ENCODE results near the gene IL25. TPM values are rescaled to one million over a fixed set of nuclear protein-coding genes. Genes with fewer than 3 reads are reported as not detected.

IL25 gene
- total RNA-seq, 1 donor from 2014 or later = not detected

DNA sequence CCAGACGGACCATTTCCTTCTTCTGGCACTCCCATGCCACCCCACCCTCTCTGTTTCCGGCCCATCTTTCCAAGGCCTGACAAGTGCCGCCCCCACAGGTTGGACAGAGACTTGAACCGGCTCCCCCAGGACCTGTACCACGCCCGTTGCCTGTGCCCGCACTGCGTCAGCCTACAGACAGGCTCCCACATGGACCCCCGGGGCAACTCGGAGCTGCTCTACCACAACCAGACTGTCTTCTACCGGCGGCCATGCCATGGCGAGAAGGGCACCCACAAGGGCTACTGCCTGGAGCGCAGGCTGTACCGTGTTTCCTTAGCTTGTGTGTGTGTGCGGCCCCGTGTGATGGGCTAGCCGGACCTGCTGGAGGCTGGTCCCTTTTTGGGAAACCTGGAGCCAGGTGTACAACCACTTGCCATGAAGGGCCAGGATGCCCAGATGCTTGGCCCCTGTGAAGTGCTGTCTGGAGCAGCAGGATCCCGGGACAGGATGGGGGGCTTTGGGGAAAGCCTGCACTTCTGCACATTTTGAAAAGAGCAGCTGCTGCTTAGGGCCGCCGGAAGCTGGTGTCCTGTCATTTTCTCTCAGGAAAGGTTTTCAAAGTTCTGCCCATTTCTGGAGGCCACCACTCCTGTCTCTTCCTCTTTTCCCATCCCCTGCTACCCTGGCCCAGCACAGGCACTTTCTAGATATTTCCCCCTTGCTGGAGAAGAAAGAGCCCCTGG, 3.1 kb downstream of the IL25 start:
- Mint-ChIP-seq H3K4me1 (ENCODE audit: unreplicated experiment) (peaks cover 8% of the 10 kb centered on the region), H3K4me3 (ENCODE audit: unreplicated experiment) (no peak overlapping the region), H3K27ac (ENCODE audit: unreplicated experiment) (no peak overlapping the region), H3K36me3 (ENCODE audit: low read depth, unreplicated experiment) (no peaks in the 10 kb centered on the region), H3K9me3 (ENCODE audit: unreplicated experiment) (no peaks in the 10 kb centered on the region), H3K27me3 (ENCODE audit: unreplicated experiment) (peaks cover 7% of the 10 kb centered on the region)
- TF ChIP-seq CTCF (IDR thresholded peaks at IDR 0.05; ENCODE audit: unreplicated experiment) = no peak
- DNase-seq (ENCODE audit: low spot score) = no peak

DNA sequence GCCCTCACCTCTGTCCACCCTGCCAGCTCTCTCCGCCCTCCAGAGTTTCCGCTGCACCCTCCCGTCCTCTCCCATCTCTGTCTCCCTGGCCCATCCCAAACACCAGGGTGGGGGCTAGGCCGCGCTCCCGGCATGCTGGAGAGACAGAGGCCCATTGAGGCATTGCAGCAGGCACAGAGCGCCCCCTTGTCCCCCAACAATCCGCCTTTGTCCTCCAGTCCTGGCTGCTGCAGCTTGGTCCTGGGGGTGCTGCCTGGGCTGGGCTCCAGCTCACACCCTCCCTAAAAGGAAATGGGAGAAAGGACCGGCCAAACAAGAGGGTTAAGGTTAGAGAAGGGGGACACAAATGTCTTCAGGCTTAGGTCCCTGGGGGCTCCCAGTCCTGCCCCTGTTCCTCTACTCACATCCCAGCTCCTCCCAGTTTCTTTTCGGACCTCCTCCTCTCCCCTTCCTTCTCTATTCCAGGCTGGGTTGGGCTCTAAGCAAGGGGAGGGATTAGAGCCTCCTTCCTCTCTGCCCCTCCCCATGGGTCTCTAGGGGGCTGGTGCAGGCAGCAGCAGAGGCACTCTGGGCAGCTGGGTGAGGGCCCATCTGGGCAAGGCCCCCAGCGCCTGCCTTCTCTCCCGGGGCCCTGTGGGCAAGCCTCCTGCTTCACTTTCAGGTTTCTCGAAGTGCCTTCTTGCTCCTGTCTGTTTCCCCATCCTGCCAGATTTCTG, 4.0 kb downstream of the IL25 start, which contains the start of gene CMTM5:
Gene CMTM5 (plus strand): TSS at position 565 of the 716 bp plus-strand sequence. CDS start 206 bp downstream, outside the sequence.
- H3K4me1 Mint-ChIP-seq (ENCODE audit: unreplicated experiment) = peaks cover 15% of the 10 kb centered on the region
- no peak within 1 kb of the TSS for H3K4me3 Mint-ChIP-seq (ENCODE audit: unreplicated experiment)
- H3K9me3 Mint-ChIP-seq (ENCODE audit: unreplicated experiment) = no peaks in the 10 kb centered on the region
- no peaks in the 10 kb centered on the region for H3K36me3 Mint-ChIP-seq (ENCODE audit: low read depth, unreplicated experiment)
- no peak for TF ChIP-seq CTCF (IDR thresholded peaks at IDR 0.05; ENCODE audit: unreplicated experiment)
- H3K27me3 Mint-ChIP-seq (ENCODE audit: unreplicated experiment) = peaks cover 7% of the 10 kb centered on the region
- no peak for DNase-seq (ENCODE audit: low spot score)
- no peak within 1 kb of the TSS for H3K27ac Mint-ChIP-seq (ENCODE audit: unreplicated experiment)

- Mint-ChIP-seq H3K27me3 (ENCODE audit: unreplicated experiment) (peaks cover 5% of the 10 kb centered on the region), H3K9me3 (ENCODE audit: unreplicated experiment) (no peaks in the 10 kb centered on the region), H3K36me3 (ENCODE audit: low read depth, unreplicated experiment) (no peaks in the 10 kb centered on the region), H3K4me1 (ENCODE audit: unreplicated experiment) (peaks cover 17% of the 10 kb centered on the region), H3K27ac (ENCODE audit: unreplicated experiment) (no peak overlapping the region), H3K4me3 (ENCODE audit: unreplicated experiment) (no peak overlapping the region)
- DNase-seq (ENCODE audit: low spot score) = no peak
- no peak for TF ChIP-seq CTCF (IDR thresholded peaks at IDR 0.05; ENCODE audit: unreplicated experiment)
These were observed 4.6 kb downstream of the IL25 start for GRCh38 chr14:23377198-23377550.

DNA sequence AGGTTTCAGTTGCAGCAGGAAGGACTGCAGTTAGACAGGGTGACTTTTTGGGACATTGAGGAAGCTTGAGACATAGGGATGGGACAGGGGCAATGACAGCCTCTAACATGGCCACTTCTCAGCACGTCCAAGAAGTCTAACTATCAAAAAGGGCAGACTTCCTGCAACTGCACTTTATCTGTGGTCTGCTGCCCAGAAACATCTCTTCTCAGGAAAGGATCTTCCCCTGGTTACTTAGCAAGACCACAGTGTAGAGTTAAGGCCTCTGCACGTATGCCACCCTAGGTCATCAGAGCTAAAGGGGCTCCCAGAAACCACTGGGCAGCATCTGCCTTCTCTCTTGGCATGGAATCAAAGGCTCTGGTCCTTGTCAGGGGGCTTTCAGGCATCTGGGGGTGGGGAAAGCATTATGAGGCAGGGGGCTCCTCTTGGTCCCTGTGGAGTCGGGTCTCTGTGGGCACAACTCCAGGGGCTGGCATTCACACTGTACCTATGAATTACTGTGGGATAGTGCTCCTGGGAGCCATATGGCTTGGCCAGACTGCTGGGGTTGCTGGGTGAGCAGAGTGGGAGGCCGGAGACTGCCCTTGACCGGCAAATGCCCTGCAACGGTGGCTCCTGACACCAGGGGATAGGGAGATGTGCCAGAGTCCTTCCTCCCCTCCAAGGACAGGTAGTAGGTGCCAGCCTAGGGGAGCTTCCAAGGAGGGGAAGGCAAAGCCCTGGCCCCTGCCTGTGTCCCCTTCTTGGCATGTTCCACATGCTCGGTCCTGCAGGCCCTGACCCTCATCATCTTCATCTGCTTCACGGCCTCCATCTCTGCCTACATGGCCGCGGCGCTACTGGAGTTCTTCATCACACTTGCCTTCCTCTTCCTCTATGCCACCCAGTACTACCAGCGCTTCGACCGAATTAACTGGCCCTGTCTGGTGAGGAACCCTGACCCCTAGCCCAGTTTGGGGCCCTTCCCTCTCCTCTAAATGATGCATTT, 5.3 kb downstream of the IL25 start:
- H3K27me3 Mint-ChIP-seq (ENCODE audit: unreplicated experiment) = peaks cover 2% of the 10 kb centered on the region
- DNase-seq (ENCODE audit: low spot score) = no peak
- peaks cover 23% of the 10 kb centered on the region for H3K4me1 Mint-ChIP-seq (ENCODE audit: unreplicated experiment)
- H3K36me3 Mint-ChIP-seq (ENCODE audit: low read depth, unreplicated experiment) = no peaks in the 10 kb centered on the region
- H3K27ac Mint-ChIP-seq (ENCODE audit: unreplicated experiment) = no peak overlapping the region
- no peak for TF ChIP-seq CTCF (IDR thresholded peaks at IDR 0.05; ENCODE audit: unreplicated experiment)
- H3K9me3 Mint-ChIP-seq (ENCODE audit: unreplicated experiment) = no peaks in the 10 kb centered on the region
- no peak overlapping the region for H3K4me3 Mint-ChIP-seq (ENCODE audit: unreplicated experiment)
